AG04450 (cell line): Measurements from ENCODE around the gene ABCE1. TPM values are rescaled to one million over a fixed set of nuclear protein-coding genes. Genes with fewer than 3 reads are reported as not detected.
"Not testable (repeated sequence)": the region's sequence is repeated elsewhere in the genome, so short reads cannot be mapped to it uniquely, and the experiment has no call there.

Experiments used
- CTCF ChIA-PET: fragments of 300-600, 350-600 bp; formaldehyde crosslinking; extraction: SDS; loops from one replicate; lab custom pipeline; 2022; ENCODE audit warnings: antibody characterized with exemption, inconsistent platforms; lab: Charles Lee
- POLR2A ChIA-PET: fragments of 350-600 bp; formaldehyde crosslinking; extraction: SDS; loops from one replicate; lab custom pipeline; 2021; ENCODE audit warnings: antibody characterized with exemption, inconsistent platforms; lab: Yijun Ruan, JAX
- DNase-seq: peaks from one replicate; pipeline ENCODE4 v3.0.0-alpha.2; 2011; ENCODE audit warnings: low read depth, low spot score
- H3K27ac ChIP-seq: one replicate; pipeline ENCODE4 v1.5.1; 2012; ENCODE audit warnings: low read depth, low read length, control low read depth
- H3K27me3 ChIP-seq: one replicate; pipeline ENCODE4 v1.6.0; 2012; ENCODE audit warnings: low read length; ENCODE audit not compliant: control insufficient read depth, insufficient read depth
- H3K4me3 ChIP-seq: 2 replicates; pipeline ENCODE4 v1.5.1; 2011; ENCODE audit warnings: mild to moderate bottlenecking, low read depth, low read length, control low read depth
- H3K9me3 ChIP-seq: 2 replicates; pipeline ENCODE4 v1.5.1; 2012; ENCODE audit warnings: low read length; ENCODE audit not compliant: control insufficient read depth, insufficient read depth
- CTCF ChIP-seq: IDR thresholded peaks from 2 replicates; pipeline ENCODE4 v1.5.1; 2011; ENCODE audit warnings: low read depth, low read length, control low read depth, inconsistent platforms
- polyA plus RNA-seq: library from polyadenylated mRNA; depleted of rRNA; stranded (reverse); fragments of >200 nt; gene quantifications from 2 replicates; pipeline ENCODE4 v1.2.3, GENCODE V29; 2011

ABCE1 gene
- polyA plus RNA-seq, 1 experiment = 82.0 TPM

GRCh38 chr4:145132511-145133098 lies 34.5 kb downstream of the ABCE1 start:
- Histone ChIP-seq H3K9me3 (no peaks in the 10 kb centered on the region), H3K27me3 (no peaks in the 10 kb centered on the region), H3K4me3 (no peak overlapping the region), H3K27ac (no peak overlapping the region)
- ChIA-PET POLR2A (no interaction called here), CTCF (no interaction called here)
- DNase-seq = no peak
- TF ChIP-seq CTCF = no peak

DNA sequence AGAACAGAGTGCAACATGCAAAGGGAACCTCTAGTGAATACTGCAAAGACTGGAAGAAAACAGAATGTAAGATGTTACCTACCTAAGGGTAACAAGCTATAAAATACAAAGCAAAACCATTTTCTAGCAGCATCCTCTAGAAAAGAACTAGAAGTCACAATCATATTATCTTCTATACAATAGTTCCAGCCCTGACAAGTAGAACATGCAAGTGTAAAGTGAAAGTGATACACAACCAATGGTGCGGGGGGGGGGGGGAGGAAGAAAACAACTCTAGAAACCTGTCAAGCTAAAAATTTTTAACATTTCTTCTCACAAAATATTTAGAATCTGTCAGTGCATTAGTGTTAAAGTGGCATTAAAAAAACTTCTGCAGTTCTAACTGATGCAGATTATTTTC lies 38.1 kb downstream of the ABCE1 start:
- CTCF ChIA-PET = interaction anchor here (0.6 kb wide), 1 partner anchor 487 kb away, joined by 6 read pairs; no protein-coding TSS in a partner anchor
- H3K9me3 ChIP-seq, DNase-seq: not testable (repeated sequence)

DNA sequence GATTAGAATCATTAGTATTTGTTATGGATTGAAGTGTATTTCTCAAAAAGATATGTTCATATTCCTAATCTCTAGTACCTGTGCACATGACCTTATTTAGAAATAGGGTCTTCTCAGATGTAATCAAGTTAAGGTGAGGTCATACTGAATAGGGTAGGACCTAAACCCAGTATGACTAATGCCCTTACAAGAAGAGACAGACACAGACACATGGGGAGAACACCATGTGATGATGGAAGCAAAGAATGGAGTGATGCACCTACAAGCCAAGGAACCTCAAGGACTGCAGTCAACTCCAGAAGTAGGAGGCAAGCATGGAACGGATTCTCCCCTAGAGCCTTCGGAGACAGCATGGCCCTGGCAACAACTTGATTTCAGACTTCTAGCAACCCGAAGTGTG lies 50.9 kb downstream of the ABCE1 start:
- no peak for TF ChIP-seq CTCF
- Histone ChIP-seq H3K27ac (no peak overlapping the region), H3K9me3 (no peaks in the 10 kb centered on the region), H3K27me3 (no peaks in the 10 kb centered on the region), H3K4me3 (no peak overlapping the region)
- ChIA-PET POLR2A (no interaction called here), CTCF (interaction anchor here (2.3 kb wide), 1 partner anchor 468 kb away, joined by 6 read pairs; no protein-coding TSS in a partner anchor)
- DNase-seq = no peak

More for the DNA sequence above, 38.1 kb downstream of the ABCE1 start:
- not testable (repeated sequence) for H3K27ac ChIP-seq, H3K27me3 ChIP-seq, H3K4me3 ChIP-seq
- POLR2A ChIA-PET = interaction anchor here (0.6 kb wide), 1 partner anchor 98 kb away, joined by 6 read pairs; no protein-coding TSS in a partner anchor

DNA sequence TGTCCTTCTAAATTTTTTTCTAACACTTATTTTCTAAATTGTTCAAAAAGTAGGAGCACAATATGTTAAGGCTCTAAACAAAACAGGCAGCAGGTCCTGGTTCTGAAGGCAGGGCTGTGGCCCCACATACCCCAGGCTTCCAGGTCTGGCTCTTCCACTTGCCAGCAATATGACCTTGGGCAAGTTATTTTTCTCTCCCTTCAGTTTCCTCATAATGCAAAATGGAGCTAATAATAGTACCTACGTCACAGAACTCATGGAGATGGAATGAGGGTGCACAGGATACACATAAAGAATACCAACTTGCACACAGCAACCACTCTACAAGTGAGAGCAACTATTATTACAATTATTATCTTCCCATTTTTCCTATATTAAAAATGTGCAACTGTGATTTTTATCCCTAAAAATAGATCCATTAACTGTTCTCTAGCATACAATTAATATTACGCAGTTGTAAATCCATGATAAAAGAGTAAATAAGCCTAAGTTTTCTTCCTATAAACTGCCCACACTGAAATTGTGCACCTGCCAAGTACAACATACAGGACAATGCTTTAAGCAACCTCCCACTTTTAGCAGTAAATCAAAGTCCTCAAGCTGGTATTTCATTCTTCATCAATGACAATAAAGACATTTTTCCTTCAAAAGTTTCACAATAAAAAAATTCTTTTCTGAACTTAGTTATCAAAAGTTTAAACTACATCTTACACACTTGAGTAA lies 55.2 kb downstream of the ABCE1 start:
- TF ChIP-seq CTCF = no peak
- Histone ChIP-seq H3K9me3 (no peaks in the 10 kb centered on the region), H3K27ac (no peak overlapping the region), H3K4me3 (no peak overlapping the region), H3K27me3 (no peaks in the 10 kb centered on the region)
- no peak for DNase-seq
- ChIA-PET POLR2A (no interaction called here), CTCF (interaction anchor here (1.1 to 1.4 kb wide), 2 partner anchors 456 to 750 kb away, joined by 3 to 6 read pairs; no protein-coding TSS in a partner anchor)

DNA sequence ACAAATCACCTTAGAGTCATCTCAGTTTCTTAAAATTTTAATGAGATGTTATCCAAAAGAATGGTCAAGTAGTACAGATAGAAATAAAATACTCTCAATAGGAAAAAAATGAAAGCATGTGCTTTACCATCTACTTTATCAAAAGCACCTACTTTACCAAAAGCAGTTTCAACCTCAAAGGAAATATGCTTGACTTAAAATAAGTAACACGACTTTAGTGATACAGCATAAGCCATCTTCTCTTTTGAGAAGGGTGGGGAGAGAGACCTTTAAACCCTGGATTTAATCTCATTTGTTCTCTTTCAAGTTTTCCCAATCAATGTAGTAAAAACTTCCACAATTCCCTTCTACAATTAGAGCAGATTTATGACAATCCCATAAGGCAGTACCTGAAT lies 55.8 kb downstream of the ABCE1 start:
- ChIA-PET CTCF (interaction anchor here (0.7 to 2.8 kb wide), 6 partner anchors 12 to 750 kb away, joined by 3 to 15 read pairs (median 6); no protein-coding TSS in a partner anchor), POLR2A (no interaction called here)
- no peak for TF ChIP-seq CTCF

More for the DNA sequence above, 55.8 kb downstream of the ABCE1 start:
- no peaks in the 10 kb centered on the region for H3K27me3 ChIP-seq
- no peaks in the 10 kb centered on the region for H3K9me3 ChIP-seq
- DNase-seq = no peak
- H3K27ac ChIP-seq = no peak overlapping the region
- no peak overlapping the region for H3K4me3 ChIP-seq
